Measurements from ENCODE around the gene GPRC5A.

GPRC5A gene

DNA sequence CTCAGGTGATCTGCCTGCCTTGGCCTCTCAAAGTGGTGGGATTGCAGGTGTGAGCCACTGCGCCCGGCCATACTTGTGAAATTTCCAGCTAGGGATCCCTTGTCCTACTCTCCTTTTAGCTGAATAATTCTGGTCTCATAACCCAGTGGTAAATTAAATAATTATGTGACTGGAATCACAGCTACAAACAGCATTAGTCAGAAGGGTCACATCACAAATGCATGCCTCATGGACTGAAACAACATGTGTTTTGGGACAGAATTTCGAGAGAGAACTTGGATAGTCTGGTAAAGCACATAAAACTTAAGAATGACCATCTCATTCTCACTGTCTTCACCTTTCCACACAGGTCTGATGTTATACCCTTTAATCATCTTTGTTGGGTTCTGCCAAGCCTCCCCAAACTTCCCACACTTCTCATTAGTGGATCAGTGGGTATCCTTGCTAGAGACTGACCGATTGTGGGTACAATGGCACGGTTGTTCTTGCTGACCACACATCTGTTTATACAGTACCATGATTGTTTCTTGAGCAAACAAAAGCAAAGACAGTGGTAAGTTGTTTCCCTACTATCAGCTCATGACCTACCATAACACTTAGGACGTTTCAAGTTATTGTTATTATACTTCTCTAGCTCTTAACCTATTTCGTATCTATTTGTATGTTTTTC lies 55.5 kb downstream of the GPRC5A start:
- Histone ChIP-seq H3K9me2 (replicated peaks; ENCODE audit: insufficient read depth, low read length) (no peaks in the 10 kb centered on the region), H2AFZ (ENCODE audit: low read length) (no peak overlapping the region), H3K4me1 (ENCODE audit: low read length) (peaks cover 38% of the 10 kb centered on the region), H3K4me2 (ENCODE audit: low read depth, low read length) (peak overlapping the region; percentile 1; the same call in 1 of the 2 replicates), H3K79me2 (ENCODE audit: low read length) (peaks cover 76% of the 10 kb centered on the region), H3K4me3 (ENCODE audit: low read length) (no peak overlapping the region), H3K27me3 (replicated peaks; ENCODE audit: insufficient read depth, low read length) (no peaks in the 10 kb centered on the region), H3K36me3 (replicated peaks; ENCODE audit: insufficient read depth, low read length) (peaks cover 2% of the 10 kb centered on the region; the same call in 1 of the 2 replicates), H3K9me3 (replicated peaks; ENCODE audit: insufficient read depth, low read length) (no peaks in the 10 kb centered on the region), H3K9ac (ENCODE audit: low read length) (no peak overlapping the region), H4K20me1 (ENCODE audit: insufficient read depth, low read length) (no peaks in the 10 kb centered on the region), H3K27ac (ENCODE audit: low read length) (no peak overlapping the region), H3F3A (ENCODE audit: insufficient read depth, low read length) (peaks cover 9% of the 10 kb centered on the region)
- no peak for DNase-seq
- no peak for TF ChIP-seq EZH2phosphoT487 (IDR thresholded peaks at IDR 0.05; ENCODE audit: low read length)
- TF ChIP-seq, protein P1, sequence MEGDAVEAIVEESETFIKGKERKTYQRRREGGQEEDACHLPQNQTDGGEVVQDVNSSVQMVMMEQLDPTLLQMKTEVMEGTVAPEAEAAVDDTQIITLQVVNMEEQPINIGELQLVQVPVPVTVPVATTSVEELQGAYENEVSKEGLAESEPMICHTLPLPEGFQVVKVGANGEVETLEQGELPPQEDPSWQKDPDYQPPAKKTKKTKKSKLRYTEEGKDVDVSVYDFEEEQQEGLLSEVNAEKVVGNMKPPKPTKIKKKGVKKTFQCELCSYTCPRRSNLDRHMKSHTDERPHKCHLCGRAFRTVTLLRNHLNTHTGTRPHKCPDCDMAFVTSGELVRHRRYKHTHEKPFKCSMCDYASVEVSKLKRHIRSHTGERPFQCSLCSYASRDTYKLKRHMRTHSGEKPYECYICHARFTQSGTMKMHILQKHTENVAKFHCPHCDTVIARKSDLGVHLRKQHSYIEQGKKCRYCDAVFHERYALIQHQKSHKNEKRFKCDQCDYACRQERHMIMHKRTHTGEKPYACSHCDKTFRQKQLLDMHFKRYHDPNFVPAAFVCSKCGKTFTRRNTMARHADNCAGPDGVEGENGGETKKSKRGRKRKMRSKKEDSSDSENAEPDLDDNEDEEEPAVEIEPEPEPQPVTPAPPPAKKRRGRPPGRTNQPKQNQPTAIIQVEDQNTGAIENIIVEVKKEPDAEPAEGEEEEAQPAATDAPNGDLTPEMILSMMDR (IDR thresholded peaks at IDR 0.05; ENCODE audit: low read length), result no peak
- no peak for TF ChIP-seq EZH2 (optimal IDR thresholded peaks at IDR 0.05; ENCODE audit: low read depth, low read length)

DNA sequence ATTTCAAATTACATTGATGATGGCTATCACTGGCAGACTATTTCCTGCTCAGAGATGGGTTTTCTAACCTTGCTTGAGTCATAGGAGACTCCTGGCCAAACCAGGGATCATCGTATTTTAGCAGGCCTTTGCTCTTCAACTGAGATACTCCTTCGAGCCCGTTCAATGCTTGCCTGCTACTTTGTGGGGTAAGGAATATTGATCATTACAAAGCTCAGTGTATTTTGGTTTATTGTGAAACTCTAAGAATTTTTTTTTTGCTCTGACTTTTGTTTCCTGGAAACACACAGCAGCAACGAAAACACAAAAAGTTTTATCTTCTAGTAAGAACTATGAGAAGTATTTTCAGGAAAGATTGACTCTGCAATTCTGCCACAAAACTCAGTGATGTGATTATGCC lies 56.5 kb downstream of the GPRC5A start:
- no peak for TF ChIP-seq EZH2phosphoT487 (IDR thresholded peaks at IDR 0.05; ENCODE audit: low read length)
- no peak for TF ChIP-seq EZH2 (optimal IDR thresholded peaks at IDR 0.05; ENCODE audit: low read depth, low read length)
- TF ChIP-seq, protein P1 (IDR thresholded peaks at IDR 0.05; ENCODE audit: low read length), result no peak
- Histone ChIP-seq H2AFZ (ENCODE audit: low read length) (no peak overlapping the region), H3K79me2 (ENCODE audit: low read length) (peaks cover 78% of the 10 kb centered on the region), H3K9ac (ENCODE audit: low read length) (no peak overlapping the region), H3F3A (ENCODE audit: insufficient read depth, low read length) (peaks cover 20% of the 10 kb centered on the region), H3K4me3 (ENCODE audit: low read length) (0 out of 2 replicates have a peak overlapping the region, but pooled peaks have one; percentile 1), H3K9me2 (replicated peaks; ENCODE audit: insufficient read depth, low read length) (no peaks in the 10 kb centered on the region), H3K27ac (ENCODE audit: low read length) (no peak overlapping the region), H3K27me3 (replicated peaks; ENCODE audit: insufficient read depth, low read length) (no peaks in the 10 kb centered on the region), H3K36me3 (replicated peaks; ENCODE audit: insufficient read depth, low read length) (peaks cover 2% of the 10 kb centered on the region; the same call in 1 of the 2 replicates), H4K20me1 (ENCODE audit: insufficient read depth, low read length) (no peaks in the 10 kb centered on the region), H3K4me1 (ENCODE audit: low read length) (peaks cover 46% of the 10 kb centered on the region), H3K9me3 (replicated peaks; ENCODE audit: insufficient read depth, low read length) (no peaks in the 10 kb centered on the region), H3K4me2 (ENCODE audit: low read depth, low read length) (peak overlapping the region; percentile 94)
- DNase-seq, result no peak

- H3K27ac ChIP-seq (ENCODE audit: low read length), result peak overlapping the region; percentile 85
- H3K4me3 ChIP-seq (ENCODE audit: low read length), result peak overlapping the region; percentile 72
- TF ChIP-seq EZH2 (optimal IDR thresholded peaks at IDR 0.05; ENCODE audit: low read depth, low read length) (no peak), EZH2phosphoT487 (IDR thresholded peaks at IDR 0.05; ENCODE audit: low read length) (no peak)
- TF ChIP-seq, protein P1 (IDR thresholded peaks at IDR 0.05; ENCODE audit: low read length), result no peak
- peaks cover 21% of the 10 kb centered on the region for H3F3A ChIP-seq (ENCODE audit: insufficient read depth, low read length)
- peaks cover 53% of the 10 kb centered on the region for H3K79me2 ChIP-seq (ENCODE audit: low read length)
- peaks cover 54% of the 10 kb centered on the region for H3K4me1 ChIP-seq (ENCODE audit: low read length)
- H3K9me2 ChIP-seq (replicated peaks; ENCODE audit: insufficient read depth, low read length), result no peaks in the 10 kb centered on the region
- peaks cover 2% of the 10 kb centered on the region; the same call in 1 of the 2 replicates for H3K36me3 ChIP-seq (replicated peaks; ENCODE audit: insufficient read depth, low read length)
- no peaks in the 10 kb centered on the region for H4K20me1 ChIP-seq (ENCODE audit: insufficient read depth, low read length)
- H3K27me3 ChIP-seq (replicated peaks; ENCODE audit: insufficient read depth, low read length), result no peaks in the 10 kb centered on the region
- no peaks in the 10 kb centered on the region for H3K9me3 ChIP-seq (replicated peaks; ENCODE audit: insufficient read depth, low read length)
- H3K4me2 ChIP-seq (ENCODE audit: low read depth, low read length), result peak overlapping the region; percentile 94
- peak overlapping the region; percentile 74 for H3K9ac ChIP-seq (ENCODE audit: low read length)
- H2AFZ ChIP-seq (ENCODE audit: low read length), result no peak overlapping the region
- DNase-seq, result no peak
Observed at GRCh38 chr12:12951504-12951903, 60.1 kb downstream of the GPRC5A start.

Measured in MM.1S (cell line).